Measurements from ENCODE around the gene TIMM23. TPM values are rescaled to one million over a fixed set of nuclear protein-coding genes. Genes with fewer than 3 reads are reported as not detected.

The TIMM23 gene
- total and polyA plus RNA-seq, 2 of the 4 experiments (the other 2 are of a cell fraction), result 82.4 to 86.2 TPM

DNA sequence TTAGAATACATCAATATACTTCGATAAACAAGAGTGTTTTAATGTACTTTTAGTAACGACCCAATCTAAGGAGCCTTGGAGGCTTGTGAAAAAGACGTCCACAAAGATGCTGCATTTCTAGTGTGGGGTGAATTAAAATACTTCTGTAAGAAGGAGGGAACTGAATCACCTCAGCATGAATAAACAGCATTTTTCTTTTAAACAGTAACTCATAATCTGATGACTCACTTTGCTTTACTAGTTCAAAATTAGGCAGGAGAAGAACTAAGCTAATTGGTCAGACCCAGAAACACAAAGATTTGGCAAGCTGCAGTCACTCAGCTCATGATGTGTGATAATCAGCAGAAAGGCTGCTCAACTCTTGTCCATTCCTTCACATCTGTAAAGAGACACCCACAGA, 33.9 kb downstream of the TIMM23 start:
- dilution Hi-C loops (cut with HindIII; ENCODE audit: low sequenced_read_pairs, unreplicated experiment) (no loop called here), intact Hi-C loops (cut with micrococcal nuclease) (no loop called here), in situ Hi-C loops (cut with MboI; ENCODE audit: low sequenced_read_pairs) (loop anchor here (25.0 kb wide), 1 partner anchor 1019 kb away; the partner anchor contains the start of gene DEPP1)
- Histone ChIP-seq H3K79me1 (ENCODE audit: low read depth in 1 of 2, low read length in 2 of 2) (peaks cover 19 to 58% of the 10 kb centered on the region in 2 experiments), H3K36me3 (ENCODE audit: control insufficient read depth, insufficient read depth, low read length) (peaks cover 59% of the 10 kb centered on the region), H3K9ac (ENCODE audit: low read depth, low read length) (no peak overlapping the region), H3K4ac (ENCODE audit: low read depth, low read length) (no peak overlapping the region), H2BK20ac (ENCODE audit: low read depth, low read length) (no peak overlapping the region), H4K20me1 (ENCODE audit: insufficient read depth, low read length) (peaks cover 5% of the 10 kb centered on the region; the same call in 1 of the 2 replicates), H3K9me1 (ENCODE audit: insufficient read depth, low read length) (no peaks in the 10 kb centered on the region), H4K5ac (ENCODE audit: low read depth, low read length) (no peak overlapping the region), H3K4me3 (ENCODE audit: insufficient read depth, low read depth, low read length) (no peak overlapping the region), H3K27me3 (ENCODE audit: control insufficient read depth, insufficient read depth, low read length) (no peaks in the 10 kb centered on the region), H2BK15ac (ENCODE audit: low read depth, low read length) (no peak overlapping the region), H3K14ac (replicated peaks; ENCODE audit: low read depth, low read length) (no peak overlapping the region), H2BK120ac (ENCODE audit: low read depth, low read length) (no peak overlapping the region), H2AK5ac (ENCODE audit: low read depth, low read length) (no peak overlapping the region), H3K4me1 (ENCODE audit: control insufficient read depth, insufficient read depth, low read length) (peaks cover 4% of the 10 kb centered on the region; the same call in 1 of the 2 replicates), H3K4me2 (ENCODE audit: low read depth, low read length) (peak overlapping the region; percentile 62; the same call in 1 of the 2 replicates), H4K91ac (ENCODE audit: insufficient read depth, low read depth, low read length) (no peak overlapping the region), H2BK5ac (ENCODE audit: low read depth, low read length, poor library complexity, severe bottlenecking) (peak overlapping the region; percentile 61), H3K9me3 (ENCODE audit: control insufficient read depth, insufficient read depth, low read length) (no peaks in the 10 kb centered on the region), H2AFZ (replicated peaks; ENCODE audit: low read length, poor library complexity) (no peak overlapping the region), H3K23ac (ENCODE audit: low read depth, low read length) (no peak overlapping the region), H3K27ac (ENCODE audit: insufficient read depth, low read length) (no peak overlapping the region), H2AK9ac (replicated peaks; ENCODE audit: low read depth, low read length, poor library complexity) (no peak overlapping the region), H3K18ac (ENCODE audit: low read depth, low read length) (no peak overlapping the region), H4K8ac (ENCODE audit: low read depth in 2 of 2, low read length in 2 of 2) (no peak overlapping the region), H3K56ac (ENCODE audit: extremely low read depth, insufficient read depth, low read length) (no peak overlapping the region)
- ATAC-seq (ENCODE audit: low read depth) (peak; percentile 90), DNase-seq (peak; percentile 84)
- BruUV-seq (replicated peaks), result no TSS peak
- POLR2A ChIA-PET (ENCODE audit: unreplicated experiment), result no interaction called here
- TF ChIP-seq FOS (IDR thresholded peaks at IDR 0.05; ENCODE audit: low read depth, low read length) (peak; percentile 89), MAFK (IDR thresholded peaks at IDR 0.05; ENCODE audit: low read depth, low read length) (no peak)
- WGBS, 2 experiments (ENCODE audit: extremely low coverage in 2 of 2, insufficient read length in 1 of 2), result no CpG with 5 or more reads among the region's 3 CpGs
- CTCF ChIA-PET, result interaction anchor here (1.1 to 1.5 kb wide), 2 partner anchors 22 to 46 kb away, joined by 3 read pairs; no protein-coding TSS in a partner anchor
